ENCODE data around the gene DUSP15. TPM values are rescaled to one million over a fixed set of nuclear protein-coding genes. Genes with fewer than 3 reads are reported as not detected.

The DUSP15 gene
- total RNA-seq, 1 experiment from 2014 or later: not detected

GRCh38 chr20:31837896-31838397, 32.4 kb downstream of the DUSP15 start:
- Histone ChIP-seq H2AFZ (ENCODE audit: low read depth, low read length, poor library complexity, severe bottlenecking) (no peak overlapping the region), H3K9me2 (ENCODE audit: insufficient read depth) (no peaks in the 10 kb centered on the region), H3K4me2 (ENCODE audit: low read length) (no peak overlapping the region), H3K9ac (ENCODE audit: low read length) (no peak overlapping the region), H3K4me1 (ENCODE audit: control insufficient read depth in 1 of 2, insufficient read depth in 2 of 2, low read length in 2 of 2) (peaks cover 31 to 63% of the 10 kb centered on the region in 2 experiments), H3K36me3 (ENCODE audit: control insufficient read depth in 1 of 2, insufficient read depth in 2 of 2, low read length in 2 of 2) (no peaks in the 10 kb centered on the region), H3K27ac (ENCODE audit: low read depth, low read length) (no peak overlapping the region), H3K4me3 (replicated peaks in 1 of 2; ENCODE audit: low read depth in 1 of 2, low read length in 2 of 2) (no peak overlapping the region), H3K9me3 (ENCODE audit: control insufficient read depth in 1 of 2, insufficient read depth in 1 of 2, low read depth in 1 of 2, low read length in 2 of 2) (no peaks in the 10 kb centered on the region), H3K79me2 (ENCODE audit: insufficient read depth, low read length) (no peaks in the 10 kb centered on the region), H4K20me1 (ENCODE audit: insufficient read depth) (no peaks in the 10 kb centered on the region), H3K27me3 (ENCODE audit: insufficient read depth, low read length) (no peaks in the 10 kb centered on the region)
- ChIA-PET RAD21 (ENCODE audit: low non-redundant PET in 1 of 2, low total read pairs in 2 of 2, uncharacterized antibody in 2 of 2, unreplicated experiment in 2 of 2) (no interaction called here), POLR2A (no interaction called here), CTCF (interaction anchor here (0.8 to 3.4 kb wide), 6 partner anchors 9 to 194 kb away, joined by 3 to 20 read pairs (median 4); no protein-coding TSS in a partner anchor)
- ATAC-seq (no peak), DNase-seq (ENCODE audit: low read depth, low spot score) (no peak)
- intact Hi-C loops (cut with micrococcal nuclease): no loop called here
- no TSS peak for BruUV-seq (replicated peaks)
- TF ChIP-seq RAD21 (IDR thresholded peaks at IDR 0.05; ENCODE audit: low read depth) (no peak), SIN3A (IDR thresholded peaks at IDR 0.05; ENCODE audit: low read depth) (no peak), TCF7L2 (IDR thresholded peaks at IDR 0.05; ENCODE audit: borderline replicate concordance, extremely low read depth, insufficient read depth, insufficient read length) (no peak), ELF1 (IDR thresholded peaks at IDR 0.05; ENCODE audit: borderline replicate concordance, low read depth) (no peak), SRF (IDR thresholded peaks at IDR 0.05; ENCODE audit: low read depth) (no peak), POLR2A (IDR thresholded peaks at IDR 0.05; ENCODE audit: borderline replicate concordance, extremely low read depth, insufficient read depth, insufficient read length) (no peak), SP1 (IDR thresholded peaks at IDR 0.05; ENCODE audit: low read depth) (no peak), CEBPB (IDR thresholded peaks at IDR 0.05; ENCODE audit: low read depth) (no peak), EZH2phosphoT487 (IDR thresholded peaks at IDR 0.05; ENCODE audit: borderline replicate concordance) (no peak), ATF3 (IDR thresholded peaks at IDR 0.05) (no peak)
